ENCODE data around the gene AKAP9. TPM values are rescaled to one million over a fixed set of nuclear protein-coding genes. Genes with fewer than 3 reads are reported as not detected.
"Not testable (repeated sequence)": the region's sequence is repeated elsewhere in the genome, so short reads cannot be mapped to it uniquely, and the experiment has no call there.

The AKAP9 gene
- polyA plus RNA-seq, 1 donor: 127 TPM

DNA sequence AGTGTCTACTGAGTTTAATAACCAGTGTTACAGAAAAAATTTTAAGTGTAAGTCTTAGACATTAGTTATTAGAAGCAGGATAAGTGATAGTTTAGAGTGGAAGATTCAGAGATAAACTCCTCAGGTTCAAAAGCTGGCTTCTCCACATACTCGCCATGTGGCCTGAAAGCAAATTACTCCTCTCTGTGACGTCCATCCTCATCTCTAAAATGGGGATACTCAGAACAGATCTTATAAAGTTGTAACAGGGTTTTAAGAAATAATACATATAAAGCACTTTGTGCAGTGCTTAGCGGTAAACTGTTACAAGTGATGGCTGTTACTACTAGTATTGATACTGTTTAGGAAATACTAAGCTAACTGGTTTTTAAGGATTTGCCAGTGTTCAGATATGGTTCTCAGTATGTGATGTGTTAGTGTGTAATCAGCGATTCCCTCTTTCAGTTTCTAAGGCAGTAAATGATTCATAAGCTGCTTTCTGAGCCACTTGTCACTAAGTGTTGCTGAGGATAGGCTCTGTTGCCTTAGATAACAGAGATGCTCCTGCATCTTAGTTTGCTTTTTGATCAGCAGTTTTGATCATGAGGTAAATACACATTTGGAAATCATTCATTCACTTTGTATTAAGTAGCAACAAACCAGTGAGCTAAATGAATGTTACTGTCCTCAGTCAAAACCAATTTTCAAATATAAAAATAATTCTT lies 134.9 kb downstream of the AKAP9 start:
- WGBS (ENCODE audit: insufficient coverage, low lambda C conversion rate): no CpG with 5 or more reads among the region's 4 CpGs
- Histone ChIP-seq H3K27ac (ENCODE audit: low read length) (no peak overlapping the region), H3K27me3 (ENCODE audit: control insufficient read depth, insufficient read depth, low read length) (no peaks in the 10 kb centered on the region), H3K4me1 (ENCODE audit: control insufficient read depth, insufficient read depth, low read length) (peaks cover 4% of the 10 kb centered on the region), H3K9me3 (ENCODE audit: control insufficient read depth, low read depth, low read length) (no peaks in the 10 kb centered on the region), H3K36me3 (ENCODE audit: control insufficient read depth, insufficient read depth, low read length) (peaks cover 33% of the 10 kb centered on the region), H3K4me3 (ENCODE audit: low read length) (no peak overlapping the region)
- DNase-seq: peak in 1 of 2 donors; percentile 23

DNA sequence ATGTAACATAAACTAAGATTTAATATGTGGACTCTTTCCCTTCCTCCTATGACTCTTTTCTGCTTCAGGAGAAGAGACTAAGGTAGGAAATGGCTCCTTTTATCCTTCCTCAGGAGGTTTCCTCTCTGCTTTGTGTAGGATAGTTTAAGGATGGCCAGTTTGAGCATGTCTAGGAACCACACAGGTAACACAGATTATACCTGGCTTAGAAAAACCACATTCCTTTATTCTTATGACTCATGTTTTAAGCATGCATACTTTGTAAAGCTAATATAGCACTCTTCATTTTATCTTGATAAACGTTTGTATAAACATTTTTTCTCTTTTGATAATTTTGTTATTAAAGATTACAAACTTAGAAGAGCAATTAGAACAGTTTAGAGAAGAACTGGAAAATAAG lies 135.8 kb downstream of the AKAP9 start:
- Histone ChIP-seq H3K27ac (ENCODE audit: low read length) (peak overlapping the region; percentile 3), H3K27me3 (ENCODE audit: control insufficient read depth, insufficient read depth, low read length) (no peaks in the 10 kb centered on the region), H3K4me1 (ENCODE audit: control insufficient read depth, insufficient read depth, low read length) (no peaks in the 10 kb centered on the region), H3K36me3 (ENCODE audit: control insufficient read depth, insufficient read depth, low read length) (peaks cover 33% of the 10 kb centered on the region), H3K4me3 (ENCODE audit: low read length) (no peak overlapping the region), H3K9me3 (ENCODE audit: control insufficient read depth, low read depth, low read length) (no peaks in the 10 kb centered on the region)
- 0% methylated on average over 1 of the region's 1 CpG for WGBS (ENCODE audit: insufficient coverage, low lambda C conversion rate)
- DNase-seq: no peak

GRCh38 chr7:92083922-92084321 lies 143.3 kb downstream of the AKAP9 start:
- H3K9me3 ChIP-seq (ENCODE audit: control insufficient read depth, low read depth, low read length); H3K27me3 ChIP-seq (ENCODE audit: control insufficient read depth, insufficient read depth, low read length); H3K4me3 ChIP-seq (ENCODE audit: low read length); DNase-seq; H3K4me1 ChIP-seq (ENCODE audit: control insufficient read depth, insufficient read depth, low read length); H3K27ac ChIP-seq (ENCODE audit: low read length): not testable (repeated sequence)
- WGBS (ENCODE audit: insufficient coverage, low lambda C conversion rate): 95% methylated on average over 2 of the region's 6 CpGs
- peaks cover 63% of the 10 kb centered on the region for H3K36me3 ChIP-seq (ENCODE audit: control insufficient read depth, insufficient read depth, low read length)

DNA sequence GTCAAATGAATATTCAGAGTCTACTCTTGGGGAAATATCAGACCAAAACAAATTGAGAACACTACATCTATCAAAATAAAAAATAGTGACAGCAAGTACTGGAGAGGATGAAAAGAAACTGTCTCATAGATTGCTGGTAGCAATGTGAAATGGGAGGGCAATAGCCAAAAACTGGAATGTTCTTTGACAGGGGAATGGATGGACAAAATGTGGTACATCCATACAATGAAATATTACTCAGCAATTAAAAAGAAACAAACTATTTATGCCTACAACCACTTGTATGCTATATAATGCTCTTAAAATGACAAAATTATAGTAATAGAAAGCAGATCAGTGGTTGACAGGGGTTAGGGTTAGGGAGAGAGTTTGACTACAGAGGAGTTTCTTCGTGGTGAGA lies 147.6 kb downstream of the AKAP9 start:
- no CpG with 5 or more reads among the region's 1 CpG for WGBS (ENCODE audit: insufficient coverage, low lambda C conversion rate)
- Histone ChIP-seq H3K9me3 (ENCODE audit: control insufficient read depth, low read depth, low read length) (no peaks in the 10 kb centered on the region), H3K36me3 (ENCODE audit: control insufficient read depth, insufficient read depth, low read length) (peaks cover 60% of the 10 kb centered on the region), H3K4me1 (ENCODE audit: control insufficient read depth, insufficient read depth, low read length) (no peaks in the 10 kb centered on the region), H3K27ac (ENCODE audit: low read length) (no peak overlapping the region), H3K27me3 (ENCODE audit: control insufficient read depth, insufficient read depth, low read length) (no peaks in the 10 kb centered on the region), H3K4me3 (ENCODE audit: low read length) (no peak overlapping the region)
- DNase-seq: no peak

- H3K4me1 ChIP-seq (ENCODE audit: control insufficient read depth, insufficient read depth, low read length): no peaks in the 10 kb centered on the region
These were observed 151.5 kb downstream of the AKAP9 start for GRCh38 chr7:92092210-92092609.

GRCh38 chr7:92095380-92095779 lies 154.7 kb downstream of the AKAP9 start:
- no peak overlapping the region for H3K4me3 ChIP-seq (ENCODE audit: low read length)
- WGBS (ENCODE audit: insufficient coverage, low lambda C conversion rate): no CpG with 5 or more reads among the region's 1 CpG
- H3K27me3 ChIP-seq (ENCODE audit: control insufficient read depth, insufficient read depth, low read length): no peaks in the 10 kb centered on the region
- no peaks in the 10 kb centered on the region for H3K9me3 ChIP-seq (ENCODE audit: control insufficient read depth, low read depth, low read length)
- H3K36me3 ChIP-seq (ENCODE audit: control insufficient read depth, insufficient read depth, low read length): peaks cover 66% of the 10 kb centered on the region
- DNase-seq: no peak
- H3K4me1 ChIP-seq (ENCODE audit: control insufficient read depth, insufficient read depth, low read length): peaks cover 1% of the 10 kb centered on the region
- H3K27ac ChIP-seq (ENCODE audit: low read length): no peak overlapping the region

More at GRCh38 chr7:92092210-92092609, 151.5 kb downstream of the AKAP9 start:
- Histone ChIP-seq H3K27ac (ENCODE audit: low read length) (no peak overlapping the region), H3K27me3 (ENCODE audit: control insufficient read depth, insufficient read depth, low read length) (no peaks in the 10 kb centered on the region), H3K36me3 (ENCODE audit: control insufficient read depth, insufficient read depth, low read length) (peaks cover 60% of the 10 kb centered on the region), H3K9me3 (ENCODE audit: control insufficient read depth, low read depth, low read length) (no peaks in the 10 kb centered on the region), H3K4me3 (ENCODE audit: low read length) (no peak overlapping the region)
- no peak for DNase-seq
- WGBS (ENCODE audit: insufficient coverage, low lambda C conversion rate): no CpG with 5 or more reads among the region's 1 CpG

DNA sequence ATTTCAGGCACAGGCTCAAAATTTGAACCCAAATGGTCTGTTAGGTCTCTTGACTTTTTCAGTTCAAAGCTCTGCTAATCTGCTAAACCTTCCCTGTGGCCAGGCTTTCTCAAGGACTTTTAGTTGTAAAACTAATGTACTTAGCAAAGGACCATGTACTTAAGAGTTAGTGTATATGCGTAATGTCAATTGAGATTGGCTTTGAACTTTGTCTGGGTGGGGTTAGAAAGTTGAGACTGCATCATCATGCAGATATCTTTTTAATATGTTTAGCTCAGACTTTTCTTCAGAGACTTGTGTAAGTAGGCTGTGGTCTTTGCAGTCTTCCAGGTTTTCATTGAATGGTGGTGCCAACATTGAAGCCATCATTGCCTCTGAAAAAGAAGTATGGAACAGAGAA lies 159.9 kb downstream of the AKAP9 start:
- no peaks in the 10 kb centered on the region for H3K9me3 ChIP-seq (ENCODE audit: control insufficient read depth, low read depth, low read length)
- H3K4me3 ChIP-seq (ENCODE audit: low read length): no peak overlapping the region
- peaks cover 76% of the 10 kb centered on the region for H3K36me3 ChIP-seq (ENCODE audit: control insufficient read depth, insufficient read depth, low read length)
- H3K27me3 ChIP-seq (ENCODE audit: control insufficient read depth, insufficient read depth, low read length): no peaks in the 10 kb centered on the region
- peak; percentile 61 to 87 for DNase-seq
- 40% methylated on average over 1 of the region's 1 CpG for WGBS (ENCODE audit: insufficient coverage, low lambda C conversion rate)
- peak overlapping the region; percentile 54 for H3K27ac ChIP-seq (ENCODE audit: low read length)
- peaks cover 5% of the 10 kb centered on the region for H3K4me1 ChIP-seq (ENCODE audit: control insufficient read depth, insufficient read depth, low read length)

DNA sequence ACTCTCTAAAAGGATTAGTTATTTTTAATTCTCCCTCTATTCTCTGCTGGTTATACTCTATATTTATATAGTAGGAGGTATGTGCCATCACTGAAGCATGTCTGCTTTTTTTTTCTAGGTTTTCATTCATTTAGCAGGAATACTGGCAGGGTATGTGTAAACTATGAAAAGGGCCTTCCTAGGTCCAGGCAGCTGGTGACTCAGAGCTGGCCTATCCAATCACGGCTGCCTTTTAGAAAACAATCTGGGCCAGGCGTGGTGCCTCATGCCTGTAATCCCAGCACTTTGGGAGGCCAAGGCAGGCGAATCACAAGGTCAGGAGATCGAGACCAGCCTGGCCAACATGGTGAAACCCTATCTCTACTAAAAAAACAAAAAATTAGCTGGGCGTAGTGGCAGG lies 162.2 kb downstream of the AKAP9 start:
- not testable (repeated sequence) for H3K4me3 ChIP-seq (ENCODE audit: low read length); H3K27me3 ChIP-seq (ENCODE audit: control insufficient read depth, insufficient read depth, low read length); H3K9me3 ChIP-seq (ENCODE audit: control insufficient read depth, low read depth, low read length); DNase-seq; H3K27ac ChIP-seq (ENCODE audit: low read length); H3K4me1 ChIP-seq (ENCODE audit: control insufficient read depth, insufficient read depth, low read length)
- peaks cover 74% of the 10 kb centered on the region for H3K36me3 ChIP-seq (ENCODE audit: control insufficient read depth, insufficient read depth, low read length)
- WGBS (ENCODE audit: insufficient coverage, low lambda C conversion rate): no CpG with 5 or more reads among the region's 5 CpGs

- Histone ChIP-seq H3K36me3 (ENCODE audit: control insufficient read depth, insufficient read depth, low read length) (peaks cover 64% of the 10 kb centered on the region), H3K4me1 (ENCODE audit: control insufficient read depth, insufficient read depth, low read length) (no peaks in the 10 kb centered on the region), H3K4me3 (ENCODE audit: low read length) (no peak overlapping the region), H3K27me3 (ENCODE audit: control insufficient read depth, insufficient read depth, low read length) (no peaks in the 10 kb centered on the region), H3K27ac (ENCODE audit: low read length) (no peak overlapping the region), H3K9me3 (ENCODE audit: control insufficient read depth, low read depth, low read length) (no peaks in the 10 kb centered on the region)
- WGBS (ENCODE audit: insufficient coverage, low lambda C conversion rate): no CpG with 5 or more reads among the region's 8 CpGs
- DNase-seq: no peak
These were observed 168.2 kb downstream of the AKAP9 start for GRCh38 chr7:92108821-92109220.

GRCh38 chr7:92110857-92111256 lies 170.2 kb downstream of the AKAP9 start:
- Histone ChIP-seq H3K27me3 (ENCODE audit: control insufficient read depth, insufficient read depth, low read length) (no peaks in the 10 kb centered on the region), H3K4me3 (ENCODE audit: low read length) (no peak overlapping the region), H3K36me3 (ENCODE audit: control insufficient read depth, insufficient read depth, low read length) (peaks cover 59% of the 10 kb centered on the region), H3K9me3 (ENCODE audit: control insufficient read depth, low read depth, low read length) (no peaks in the 10 kb centered on the region), H3K27ac (ENCODE audit: low read length) (no peak overlapping the region), H3K4me1 (ENCODE audit: control insufficient read depth, insufficient read depth, low read length) (no peaks in the 10 kb centered on the region)
- no CpG with 5 or more reads among the region's 2 CpGs for WGBS (ENCODE audit: insufficient coverage, low lambda C conversion rate)
- no peak for DNase-seq

DNA sequence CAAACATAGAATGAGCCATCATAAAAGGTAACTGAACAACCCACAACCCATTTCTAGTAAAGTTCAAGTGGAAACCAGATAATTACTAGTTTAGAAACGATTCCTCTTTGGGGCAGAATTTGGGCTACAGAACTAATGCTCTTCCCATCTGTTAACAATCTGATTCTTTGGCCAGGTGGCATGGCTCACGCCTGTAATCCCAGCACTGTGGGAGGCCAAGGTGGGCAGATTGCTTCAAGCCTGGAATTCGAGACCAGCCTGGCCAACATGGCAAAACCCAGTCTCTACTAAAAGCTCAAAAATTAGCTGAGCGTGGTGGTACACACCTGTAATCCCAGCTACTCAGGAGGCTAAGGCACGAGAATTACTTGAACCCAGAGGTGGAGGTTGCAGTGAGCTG lies 175.2 kb downstream of the AKAP9 start:
- no peak overlapping the region for H3K4me3 ChIP-seq (ENCODE audit: low read length)
- no CpG with 5 or more reads among the region's 5 CpGs for WGBS (ENCODE audit: insufficient coverage, low lambda C conversion rate)
- no peak overlapping the region for H3K27ac ChIP-seq (ENCODE audit: low read length)
- no peaks in the 10 kb centered on the region for H3K9me3 ChIP-seq (ENCODE audit: control insufficient read depth, low read depth, low read length)
- no peaks in the 10 kb centered on the region for H3K27me3 ChIP-seq (ENCODE audit: control insufficient read depth, insufficient read depth, low read length)
- H3K36me3 ChIP-seq (ENCODE audit: control insufficient read depth, insufficient read depth, low read length): peaks cover 45% of the 10 kb centered on the region
- no peaks in the 10 kb centered on the region for H3K4me1 ChIP-seq (ENCODE audit: control insufficient read depth, insufficient read depth, low read length)
- no peak for DNase-seq

Data from large intestine (tissue), 3 donors.